NCI-H526 treated with DMSO at 0.1 percent for 48 hours (cell line): ENCODE measurements around the gene SEMA4F.
A peak's percentile ranks its signal among the peaks of the same experiment; 100 is the strongest.
"Not testable (repeated sequence)": the region's sequence is repeated elsewhere in the genome, so short reads cannot be mapped to it uniquely, and the experiment has no call there.

Source experiments
- DNase-seq: peaks from one replicate; lab custom pipeline; 2025; lab: John Stamatoyannopoulos, UW

The SEMA4F gene, protein sequence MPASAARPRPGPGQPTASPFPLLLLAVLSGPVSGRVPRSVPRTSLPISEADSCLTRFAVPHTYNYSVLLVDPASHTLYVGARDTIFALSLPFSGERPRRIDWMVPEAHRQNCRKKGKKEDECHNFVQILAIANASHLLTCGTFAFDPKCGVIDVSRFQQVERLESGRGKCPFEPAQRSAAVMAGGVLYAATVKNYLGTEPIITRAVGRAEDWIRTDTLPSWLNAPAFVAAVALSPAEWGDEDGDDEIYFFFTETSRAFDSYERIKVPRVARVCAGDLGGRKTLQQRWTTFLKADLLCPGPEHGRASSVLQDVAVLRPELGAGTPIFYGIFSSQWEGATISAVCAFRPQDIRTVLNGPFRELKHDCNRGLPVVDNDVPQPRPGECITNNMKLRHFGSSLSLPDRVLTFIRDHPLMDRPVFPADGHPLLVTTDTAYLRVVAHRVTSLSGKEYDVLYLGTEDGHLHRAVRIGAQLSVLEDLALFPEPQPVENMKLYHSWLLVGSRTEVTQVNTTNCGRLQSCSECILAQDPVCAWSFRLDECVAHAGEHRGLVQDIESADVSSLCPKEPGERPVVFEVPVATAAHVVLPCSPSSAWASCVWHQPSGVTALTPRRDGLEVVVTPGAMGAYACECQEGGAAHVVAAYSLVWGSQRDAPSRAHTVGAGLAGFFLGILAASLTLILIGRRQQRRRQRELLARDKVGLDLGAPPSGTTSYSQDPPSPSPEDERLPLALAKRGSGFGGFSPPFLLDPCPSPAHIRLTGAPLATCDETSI

DNA sequence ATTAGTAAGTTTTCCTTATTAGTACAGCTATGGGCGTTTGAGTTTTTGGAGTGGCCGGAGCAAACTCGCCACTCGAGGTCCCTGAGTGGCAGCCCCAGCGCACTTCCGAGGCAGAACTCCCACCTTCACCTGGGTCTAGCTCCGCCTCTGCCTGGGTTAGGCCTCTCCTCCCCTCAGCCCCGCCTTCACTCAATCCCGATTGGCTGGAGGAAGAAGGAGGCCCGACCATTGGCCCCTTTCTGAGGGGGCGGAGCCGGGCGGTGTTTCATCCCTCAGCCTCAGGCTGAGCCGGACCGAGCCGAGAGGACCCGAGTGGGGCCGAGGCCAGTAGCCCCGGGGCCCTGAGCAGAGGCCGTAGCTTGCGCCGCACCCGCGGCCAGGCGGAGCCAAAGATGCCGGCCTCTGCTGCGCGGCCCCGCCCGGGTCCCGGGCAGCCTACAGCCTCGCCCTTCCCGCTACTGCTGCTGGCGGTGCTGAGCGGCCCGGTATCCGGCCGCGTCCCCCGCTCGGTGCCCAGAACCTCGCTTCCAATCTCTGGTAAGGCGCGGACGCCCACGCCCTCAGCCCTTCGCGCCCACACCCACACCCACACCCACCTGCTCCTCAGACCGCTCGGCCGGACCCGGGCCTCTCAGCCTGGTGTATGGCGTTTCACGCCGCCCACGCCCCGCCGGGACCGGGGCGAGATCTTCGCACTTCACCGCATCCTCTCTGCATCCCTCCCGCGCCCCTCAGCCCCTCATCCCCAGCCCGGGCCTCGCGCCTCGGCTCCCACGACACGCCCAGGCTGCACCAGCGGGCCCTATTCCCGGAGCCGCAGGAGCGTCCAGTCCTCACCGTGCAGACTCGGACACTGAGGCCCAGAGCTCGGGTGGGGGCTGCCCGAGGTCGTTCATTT lies at the start of gene SEMA4F:
Gene SEMA4F (plus strand): TSS at position 263 of the 898 bp plus-strand sequence. CDS start 130 bp downstream, at position 393.
- peak; percentile 96 for DNase-seq

DNA sequence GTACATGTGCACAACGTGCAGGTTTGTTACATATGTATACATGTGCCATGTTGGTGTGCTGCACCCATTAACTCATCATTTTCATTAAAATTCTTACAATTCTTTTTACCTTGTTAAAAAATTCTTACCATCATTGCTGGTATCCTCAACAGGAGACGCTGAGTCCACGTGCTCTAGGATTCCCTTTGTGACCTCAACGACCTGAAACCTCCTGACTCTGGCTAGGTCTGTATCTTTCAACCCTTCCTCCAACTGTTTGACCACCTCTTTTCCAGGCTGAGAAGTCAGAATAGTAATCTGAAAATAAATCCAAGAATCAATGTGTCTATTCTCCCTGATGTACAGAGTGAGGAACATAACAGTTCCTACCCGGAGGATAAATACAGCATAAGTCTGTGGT lies 47.1 kb upstream of the SEMA4F start:
- no peak for DNase-seq

DNA sequence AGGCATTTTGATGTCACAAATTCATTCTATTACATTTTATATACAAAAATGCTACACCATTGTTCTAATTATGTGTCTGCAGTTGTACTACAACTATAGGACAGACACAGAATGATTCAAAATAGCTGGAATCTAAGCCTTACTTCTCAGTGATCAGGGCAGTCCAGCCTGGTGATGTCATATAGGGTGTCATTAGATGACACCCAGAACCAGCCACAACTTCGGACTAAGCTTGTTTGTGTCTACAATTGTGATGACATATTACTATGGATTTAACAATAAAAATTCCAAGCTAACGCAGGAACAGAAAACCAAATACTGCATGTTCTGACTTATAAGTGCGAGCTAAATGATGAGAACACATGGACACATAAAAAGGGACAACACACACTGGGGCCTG lies 36.9 kb upstream of the SEMA4F start:
- no peak for DNase-seq

DNA sequence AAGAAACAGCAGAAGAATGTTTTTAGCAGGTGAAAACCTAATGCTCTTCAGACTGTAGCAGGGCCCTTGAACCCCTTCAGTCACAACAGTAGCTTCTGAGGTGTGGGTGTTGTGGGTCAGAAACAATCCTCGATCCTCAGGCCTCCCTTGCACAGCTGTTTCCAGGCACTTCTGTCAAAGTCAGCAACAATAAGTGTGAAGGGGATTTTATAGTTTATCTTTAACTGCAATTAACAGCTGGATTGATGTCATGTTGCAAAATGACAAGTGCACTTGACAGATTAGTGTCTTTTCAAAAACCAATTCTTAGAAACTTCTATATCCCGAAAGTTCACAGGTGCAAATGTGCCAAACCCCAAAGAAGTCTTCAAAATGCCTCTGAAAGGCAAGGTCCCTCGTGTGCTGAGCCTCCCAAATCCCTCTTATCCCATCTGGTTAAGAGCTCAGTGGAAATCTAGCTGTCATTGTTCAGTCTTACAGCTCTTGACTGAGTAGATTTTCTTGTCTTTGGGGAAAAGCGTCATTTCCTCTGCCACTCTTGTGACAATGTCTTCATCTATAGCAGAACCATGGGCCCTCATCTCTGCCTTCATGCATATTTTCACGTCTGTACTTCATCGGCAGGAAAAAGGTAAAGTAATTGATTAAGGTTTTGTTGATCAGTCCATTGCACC lies 35.5 kb upstream of the SEMA4F start:
- DNase-seq = no peak

DNA sequence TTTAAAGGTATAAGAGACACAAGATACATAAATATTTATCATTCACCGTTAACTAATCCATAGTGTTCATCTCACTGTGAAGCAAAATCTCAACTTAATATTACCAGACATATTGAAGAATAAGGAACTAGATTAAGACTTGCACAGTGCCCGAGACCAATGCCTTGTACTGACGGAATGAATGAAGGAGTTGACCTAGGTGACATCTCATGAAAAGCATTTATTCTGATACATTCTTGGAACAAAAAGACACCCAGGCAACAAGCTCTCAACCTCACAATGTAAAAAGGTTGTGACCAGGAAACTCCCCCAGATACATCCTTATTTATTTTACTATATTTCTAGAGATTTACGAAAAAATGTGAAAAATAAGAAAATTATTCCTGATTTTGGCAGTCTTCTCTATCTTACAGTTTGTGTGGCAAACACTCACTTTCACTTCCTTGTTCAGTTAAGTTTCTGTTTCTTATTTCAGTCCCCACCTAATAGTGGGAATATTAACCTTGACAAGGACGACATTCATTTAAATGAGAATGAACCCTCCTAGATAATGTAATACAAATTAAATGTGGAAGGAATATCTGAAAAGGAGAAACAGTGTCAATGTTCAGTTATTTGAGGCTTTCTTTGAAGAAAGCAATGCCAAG lies 34.3 kb upstream of the SEMA4F start:
- DNase-seq = no peak

DNA sequence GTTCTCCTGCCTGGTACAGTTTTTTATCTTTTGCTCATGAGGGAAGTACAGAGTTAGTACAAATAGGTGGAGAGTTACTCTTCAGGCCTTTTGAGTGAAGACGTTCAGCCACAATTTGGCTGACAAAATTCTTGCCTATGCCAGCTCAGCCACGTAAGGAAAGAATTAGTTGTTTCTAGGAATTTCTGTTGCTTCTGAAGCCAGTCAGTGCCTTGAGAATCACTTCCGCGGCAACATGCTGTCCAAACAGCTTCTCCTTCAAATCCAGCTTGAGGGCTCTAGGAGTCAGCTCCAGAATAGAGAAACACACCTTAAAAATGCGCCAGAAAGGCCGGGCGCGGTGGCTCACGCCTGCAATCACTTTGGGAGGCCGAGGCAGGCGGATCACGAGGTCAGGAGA lies 33.4 kb upstream of the SEMA4F start:
- no peak for DNase-seq

DNA sequence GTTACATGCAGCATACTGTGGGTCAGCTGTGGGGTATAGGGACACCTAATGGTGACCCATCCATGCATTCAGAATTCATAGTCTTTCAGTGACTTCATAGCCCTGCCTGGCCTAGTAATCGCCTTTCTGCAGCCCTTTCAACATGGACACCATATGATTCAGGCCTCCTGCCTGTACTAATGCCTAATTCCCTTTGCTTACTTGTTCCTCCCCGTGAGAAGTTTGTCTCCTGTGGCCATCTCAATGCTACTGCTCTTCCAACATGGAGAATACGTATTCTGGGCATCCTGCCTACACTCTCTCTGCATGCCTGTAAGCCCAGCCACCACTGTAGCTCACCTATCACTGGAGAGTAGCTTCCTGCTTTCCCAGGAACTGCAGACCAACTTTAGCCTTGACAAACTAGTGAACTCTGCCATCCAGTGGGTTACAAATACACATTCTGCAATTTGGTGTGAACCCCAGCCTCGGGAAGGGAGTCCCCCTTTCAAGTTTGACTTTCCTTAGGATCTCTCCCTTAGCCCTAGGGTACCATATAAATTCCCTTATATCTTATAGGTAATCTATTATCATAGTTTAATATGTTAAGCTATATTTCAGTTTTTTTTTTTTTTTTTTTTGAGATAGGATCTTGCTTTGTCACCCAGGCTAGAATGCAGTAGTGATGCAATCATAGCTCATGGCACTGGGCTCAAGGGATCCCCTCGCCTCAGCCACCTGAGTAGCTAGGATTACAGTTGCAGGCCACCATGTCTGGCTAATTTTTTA lies 28.2 kb upstream of the SEMA4F start:
- DNase-seq = no peak

DNA sequence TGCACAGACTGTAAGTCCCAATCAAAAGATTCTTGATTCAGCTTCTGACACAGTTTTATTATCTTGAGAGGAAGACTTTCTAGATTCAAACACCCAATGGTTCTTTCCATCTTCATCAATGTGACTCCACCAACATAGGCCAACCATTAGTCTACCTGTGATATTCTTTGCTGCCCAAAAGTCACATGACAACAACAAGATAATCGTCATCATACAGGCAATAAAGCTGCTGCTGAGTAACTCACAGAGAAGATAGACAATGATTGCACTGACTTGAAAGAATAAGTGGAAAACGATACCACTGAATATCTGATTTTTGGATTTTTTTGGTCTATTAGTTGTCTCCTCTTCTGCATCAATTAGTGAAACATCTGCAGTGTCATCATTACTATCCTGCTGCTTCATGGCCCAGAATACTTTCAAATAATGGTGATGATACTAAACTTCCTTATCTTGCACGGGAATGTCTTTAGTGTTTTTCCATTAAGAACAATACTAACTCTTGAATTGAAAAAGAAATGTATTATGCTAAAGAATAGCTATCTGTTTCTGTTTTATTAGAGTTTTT lies 25.4 kb upstream of the SEMA4F start:
- no peak for DNase-seq

DNA sequence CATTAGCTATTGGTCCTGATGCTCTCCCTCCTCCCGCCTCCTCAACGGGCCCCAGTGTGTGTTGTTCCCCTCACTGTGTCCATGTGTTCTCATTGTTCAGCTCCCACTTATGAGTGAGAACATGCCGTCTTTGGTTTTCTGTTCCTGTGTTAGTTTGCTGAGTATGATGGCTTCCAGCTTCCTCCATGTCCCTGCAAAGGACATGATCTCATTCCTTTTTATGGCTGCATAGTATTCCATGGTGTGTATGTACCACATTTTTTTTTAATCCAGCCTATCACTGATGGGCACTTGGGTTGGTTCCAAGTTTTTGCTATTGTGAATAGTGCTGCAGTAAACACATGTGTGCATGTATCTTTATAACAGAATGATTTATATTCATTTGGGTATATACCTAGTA lies 23.6 kb upstream of the SEMA4F start:
- not testable (repeated sequence) for DNase-seq

DNA sequence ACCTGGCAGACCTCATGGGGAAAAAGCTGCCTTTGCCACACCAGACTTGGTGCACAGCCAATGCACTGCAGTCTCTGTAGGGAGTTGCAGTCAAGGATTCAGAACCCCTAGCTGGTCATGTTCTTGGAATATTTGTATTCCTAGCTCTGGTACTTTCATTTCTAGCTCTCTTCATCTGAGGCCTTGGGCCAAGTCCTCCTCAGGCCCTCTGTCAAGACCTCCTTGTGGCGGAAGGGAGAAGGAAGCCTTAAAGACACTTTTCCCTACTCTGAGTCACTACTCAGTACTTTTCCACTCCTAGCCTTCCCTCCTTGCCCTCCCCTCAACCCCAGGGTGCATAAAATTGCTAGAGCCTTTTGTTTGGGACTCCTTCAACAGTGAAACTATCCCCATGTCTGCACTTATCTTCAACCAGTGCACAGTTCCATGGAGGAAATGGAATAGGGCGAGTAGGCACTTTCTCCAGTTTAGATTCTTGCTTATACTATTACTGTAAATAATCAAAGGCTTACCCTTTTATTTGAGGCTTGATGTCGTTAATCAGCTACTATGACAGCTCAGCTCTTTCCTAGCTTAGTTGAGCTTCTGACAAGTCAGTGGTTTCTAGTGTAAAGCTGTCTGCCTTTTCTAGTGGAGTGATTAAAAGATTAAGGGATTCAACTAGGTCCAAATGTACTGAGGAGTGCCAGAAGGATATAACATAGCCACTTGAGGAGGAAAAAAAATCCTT lies 21.7 kb upstream of the SEMA4F start:
- DNase-seq = no peak

DNA sequence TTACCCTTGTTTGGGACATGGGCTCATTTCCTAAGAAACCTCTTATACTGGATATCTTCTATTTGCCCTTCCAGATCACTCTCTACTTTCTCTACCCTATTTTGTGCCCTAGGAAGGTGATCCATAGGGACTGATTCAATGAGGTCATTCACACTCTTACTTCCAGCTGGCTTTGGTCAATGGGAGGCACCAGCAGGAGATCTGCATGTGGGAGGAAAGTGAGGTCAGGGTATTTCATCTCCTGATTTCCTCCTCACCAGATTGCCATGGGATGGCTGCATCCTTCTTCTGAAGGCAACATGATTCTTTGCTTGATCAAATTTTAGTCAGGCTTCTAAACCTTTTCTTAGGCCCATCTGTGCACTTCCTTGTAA lies 21.1 kb upstream of the SEMA4F start:
- DNase-seq = no peak

DNA sequence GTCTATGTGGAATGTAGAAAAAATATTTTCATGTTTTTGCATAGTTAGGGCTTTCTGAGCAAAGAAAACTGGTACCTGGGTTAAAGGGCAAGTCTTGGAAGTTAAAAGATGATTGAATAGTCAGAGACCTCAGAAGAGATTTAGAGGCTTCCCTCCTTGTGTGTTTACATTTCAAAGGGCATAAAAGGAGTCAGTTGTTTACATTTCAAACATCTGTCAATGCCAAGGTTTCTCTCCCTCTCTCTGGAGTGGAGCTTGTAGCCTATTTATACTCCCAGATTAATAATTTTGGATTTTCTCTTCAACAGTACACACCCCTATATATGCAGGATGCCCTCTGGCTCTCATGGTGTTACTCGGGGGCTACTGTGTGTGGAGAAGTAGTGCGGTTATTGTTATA lies 14.5 kb upstream of the SEMA4F start:
- no peak for DNase-seq

DNA sequence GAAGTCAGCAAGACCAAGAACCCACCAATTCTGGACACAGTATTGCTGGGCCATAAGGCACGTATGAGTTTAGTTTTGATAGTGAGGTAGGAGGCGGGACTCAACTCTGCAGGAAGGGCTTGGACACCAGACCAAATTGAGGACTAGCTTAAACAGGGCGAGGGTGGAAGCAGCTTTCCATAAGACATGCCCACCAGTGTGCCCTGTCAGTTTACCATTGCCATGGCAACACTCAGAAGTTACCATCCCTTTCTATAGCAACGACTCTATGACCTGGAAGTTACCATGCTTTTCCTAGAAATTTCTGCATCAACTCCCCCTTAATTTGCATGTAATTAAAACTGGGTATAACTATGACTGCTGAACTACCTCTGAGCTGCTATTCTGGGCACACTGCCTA lies 8.7 kb upstream of the SEMA4F start:
- DNase-seq = no peak

DNA sequence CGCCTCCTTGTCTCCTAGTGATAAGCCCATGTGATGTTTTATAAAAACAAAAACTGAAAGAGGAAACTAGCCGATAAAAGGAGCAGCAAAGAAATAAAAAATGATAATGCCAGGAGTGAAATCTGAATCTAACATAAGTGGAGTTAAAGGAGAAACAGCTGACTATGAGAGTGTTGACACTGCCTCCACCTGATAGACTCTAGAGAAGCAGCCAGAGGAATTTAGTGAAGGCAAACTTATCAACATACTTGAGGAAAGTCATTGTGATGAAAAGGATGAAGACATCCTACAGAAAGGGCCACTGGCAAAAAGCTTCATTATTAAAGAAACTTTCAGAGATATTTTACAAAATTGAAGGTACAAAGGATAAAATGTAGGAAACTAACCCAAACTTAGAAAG lies 7.8 kb upstream of the SEMA4F start:
- no peak for DNase-seq

DNA sequence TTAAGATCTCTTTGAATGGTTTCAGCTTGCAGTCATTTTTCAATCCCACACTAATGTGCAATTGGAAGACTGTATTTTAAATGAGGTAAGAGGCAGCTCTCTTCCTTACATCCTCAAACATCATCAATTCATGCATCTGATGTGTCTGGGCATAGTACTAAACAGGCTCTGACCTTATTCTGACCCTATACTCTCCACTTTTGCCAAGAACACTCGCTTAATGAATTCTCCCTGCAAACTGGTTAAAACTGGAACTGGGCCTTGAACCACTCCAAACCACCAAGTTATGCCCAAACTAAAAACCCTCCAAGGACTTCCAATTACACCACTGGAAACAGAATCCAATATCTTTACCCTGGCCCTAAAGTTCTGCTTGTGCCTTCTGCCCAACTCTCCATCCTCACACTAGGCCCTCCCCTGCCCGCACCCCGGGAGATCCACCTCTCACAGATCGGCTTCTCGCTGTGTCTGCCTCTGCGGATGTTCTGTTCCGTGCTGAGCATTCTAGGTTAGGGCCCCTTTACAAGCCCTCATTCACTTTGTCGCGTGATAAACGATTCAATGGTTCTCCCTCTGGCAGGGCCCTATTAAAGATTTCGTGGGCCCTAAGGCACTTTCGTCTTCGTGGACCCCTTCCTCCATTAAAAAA lies 7.1 kb upstream of the SEMA4F start:
- DNase-seq = no peak

DNA sequence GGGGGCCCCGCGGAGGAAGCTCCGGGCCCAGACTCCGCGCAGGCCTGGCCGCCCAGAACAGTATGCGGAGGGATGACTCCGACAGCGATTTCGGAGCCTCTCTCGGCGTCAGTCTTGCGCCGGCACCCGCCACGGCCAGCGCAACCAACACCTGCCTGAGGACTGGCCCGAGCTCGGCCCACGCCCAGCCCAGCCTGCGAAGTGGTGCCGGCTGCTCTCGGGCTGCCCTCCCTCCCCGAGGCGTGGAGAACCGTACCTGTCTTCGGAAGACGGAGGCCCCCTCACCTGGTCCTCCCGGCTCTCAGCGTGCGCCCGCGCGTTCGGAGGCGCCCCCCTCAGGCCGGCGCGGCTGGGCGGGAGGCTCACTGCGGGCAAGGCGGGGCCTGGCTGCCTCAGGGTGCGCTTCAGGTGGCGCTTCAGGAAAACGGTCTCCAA lies 6.0 kb upstream of the SEMA4F start, which contains the start of gene M1AP:
Gene M1AP (minus strand): TSS at position 322 of the 435 bp plus-strand sequence. CDS start 8,055 bp downstream, outside the sequence.
- DNase-seq = no peak

DNA sequence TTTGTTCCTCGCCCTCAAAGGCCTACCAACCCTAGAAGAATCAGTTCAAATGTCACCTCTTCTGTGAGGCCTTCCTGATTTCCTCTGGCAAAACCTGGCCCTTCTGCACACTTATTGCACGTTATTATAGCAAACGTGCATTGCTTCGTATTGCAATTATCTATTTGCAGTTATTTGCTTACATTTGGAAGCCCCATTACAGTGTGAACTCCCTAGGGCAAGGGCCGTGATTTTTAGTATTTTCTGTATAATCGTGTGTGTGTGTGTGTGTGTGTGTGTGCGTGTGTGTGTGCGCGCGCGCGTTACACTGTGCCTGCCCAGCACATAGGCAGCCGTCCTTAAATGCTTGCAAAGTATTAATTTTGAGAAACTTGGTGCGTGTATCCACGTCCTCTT lies 460 bp upstream of the SEMA4F start:
- DNase-seq = no peak

DNA sequence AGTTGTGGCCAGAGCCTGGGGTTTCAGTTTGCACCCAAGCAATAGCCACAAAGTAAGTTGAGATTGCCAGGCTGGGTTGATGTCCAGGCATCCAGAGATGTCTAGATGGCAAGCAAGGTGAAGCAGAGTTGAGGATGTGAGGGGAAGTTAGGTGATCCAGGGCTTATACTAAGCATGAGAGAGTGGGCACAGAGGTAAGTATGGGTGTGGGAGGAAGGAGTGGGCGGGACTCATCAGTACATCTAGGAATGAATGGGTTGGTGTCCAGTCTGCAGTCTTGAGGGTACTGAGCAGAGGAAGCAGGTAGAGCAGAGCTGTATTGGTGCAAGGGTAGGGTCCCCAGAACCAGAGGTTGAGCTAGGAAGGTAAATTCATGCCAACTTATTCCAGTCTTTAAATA lies 1.5 kb downstream of the SEMA4F start:
- DNase-seq = no peak

DNA sequence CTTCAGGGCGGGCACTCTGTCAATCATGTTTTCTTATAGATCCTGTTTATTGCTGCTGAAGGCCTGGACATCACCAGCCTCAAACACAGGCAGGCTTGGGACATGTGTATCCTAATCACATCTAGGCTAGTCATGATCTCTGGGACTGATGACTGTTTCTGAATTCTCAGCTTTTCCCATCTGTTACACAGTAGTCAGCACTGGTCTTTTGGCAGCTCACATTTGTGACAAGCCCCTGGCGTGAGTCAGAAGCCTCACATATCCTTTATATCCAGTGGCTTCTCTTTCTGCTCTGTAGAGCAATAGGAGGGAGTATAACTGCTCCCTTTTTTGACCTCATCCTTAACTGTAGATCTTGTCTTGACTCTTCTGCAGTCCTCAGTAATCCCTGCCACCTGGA lies 4.5 kb downstream of the SEMA4F start:
- no peak for DNase-seq
